ENCODE measurements around the gene MAP3K2. TPM values are rescaled to one million over a fixed set of nuclear protein-coding genes. Genes with fewer than 3 reads are reported as not detected.

MAP3K2 gene
- total RNA-seq, 1 experiment from 2014 or later: 36.0 TPM

DNA sequence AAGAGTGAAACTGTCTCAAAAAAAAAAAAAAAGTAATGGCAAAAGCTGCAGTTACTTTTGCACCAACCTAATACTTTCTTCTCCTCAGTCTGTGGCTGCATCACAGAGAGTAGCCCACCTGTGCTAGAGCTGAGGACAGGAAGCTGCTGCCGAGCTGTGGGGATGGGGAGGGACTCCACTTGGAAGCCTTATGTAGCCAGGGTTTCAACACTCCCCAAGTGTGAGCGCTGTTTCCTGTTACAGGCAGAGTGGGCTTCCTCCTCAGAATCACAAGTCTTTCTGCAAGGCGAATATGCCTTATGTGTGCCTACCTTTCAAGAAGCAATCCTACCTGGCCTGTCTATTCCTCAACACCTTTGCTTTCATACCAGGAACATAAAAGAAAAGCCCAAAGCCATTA is 131.4 kb downstream of the MAP3K2 start:
- Histone ChIP-seq H3K9me3 (ENCODE audit: low read length) (no peaks in the 10 kb centered on the region), H4K20me1 (ENCODE audit: insufficient read depth, low read depth, low read length) (no peaks in the 10 kb centered on the region), H3K4me2 (ENCODE audit: low read depth, low read length, poor library complexity, severe bottlenecking) (no peak overlapping the region), H3K4me1 (ENCODE audit: low read length) (no peaks in the 10 kb centered on the region), H3K79me2 (ENCODE audit: low read length) (no peaks in the 10 kb centered on the region), H3K27me3 (ENCODE audit: low read length) (no peaks in the 10 kb centered on the region), H3K27ac (ENCODE audit: low read length) (no peak overlapping the region), H3K36me3 (ENCODE audit: insufficient read depth, low read length) (peaks cover 21% of the 10 kb centered on the region), H2AFZ (ENCODE audit: low read length) (no peak overlapping the region), H3K9ac (ENCODE audit: low read length) (no peak overlapping the region), H3K9me2 (replicated peaks; ENCODE audit: insufficient read depth, low read length) (no peaks in the 10 kb centered on the region), H3K4me3 (ENCODE audit: low read length) (no peak overlapping the region)
- no peak for DNase-seq

DNA sequence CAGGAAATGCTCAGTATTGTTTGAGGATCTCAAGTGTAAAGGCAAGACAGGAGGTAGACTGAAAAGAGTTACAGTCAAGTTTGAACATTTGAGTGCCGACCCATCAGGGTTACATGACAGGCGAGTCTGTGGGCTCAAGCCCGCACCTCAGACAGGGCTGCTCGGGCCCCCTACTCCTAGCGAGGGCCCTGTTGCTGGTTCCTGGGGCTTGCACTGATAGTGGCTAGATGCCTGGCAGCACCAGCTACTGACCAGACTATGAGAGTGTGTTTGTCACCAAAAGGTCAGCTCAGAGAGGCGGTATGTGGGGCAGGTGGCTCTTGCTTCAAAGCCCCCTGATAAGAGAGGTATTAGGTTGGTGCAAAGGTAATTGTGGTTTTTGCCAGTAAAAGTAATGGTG is 132.1 kb downstream of the MAP3K2 start:
- H4K20me1 ChIP-seq (ENCODE audit: insufficient read depth, low read depth, low read length): no peaks in the 10 kb centered on the region
- no peaks in the 10 kb centered on the region for H3K9me2 ChIP-seq (replicated peaks; ENCODE audit: insufficient read depth, low read length)
- no peak for DNase-seq
- no peaks in the 10 kb centered on the region for H3K27me3 ChIP-seq (ENCODE audit: low read length)
- no peaks in the 10 kb centered on the region for H3K9me3 ChIP-seq (ENCODE audit: low read length)
- no peak overlapping the region for H3K9ac ChIP-seq (ENCODE audit: low read length)
- no peak overlapping the region for H3K4me2 ChIP-seq (ENCODE audit: low read depth, low read length, poor library complexity, severe bottlenecking)
- no peak overlapping the region for H2AFZ ChIP-seq (ENCODE audit: low read length)
- no peak overlapping the region for H3K4me3 ChIP-seq (ENCODE audit: low read length)
- no peaks in the 10 kb centered on the region for H3K79me2 ChIP-seq (ENCODE audit: low read length)
- peaks cover 15% of the 10 kb centered on the region for H3K36me3 ChIP-seq (ENCODE audit: insufficient read depth, low read length)
- H3K4me1 ChIP-seq (ENCODE audit: low read length): no peaks in the 10 kb centered on the region
- H3K27ac ChIP-seq (ENCODE audit: low read length): no peak overlapping the region

DNA sequence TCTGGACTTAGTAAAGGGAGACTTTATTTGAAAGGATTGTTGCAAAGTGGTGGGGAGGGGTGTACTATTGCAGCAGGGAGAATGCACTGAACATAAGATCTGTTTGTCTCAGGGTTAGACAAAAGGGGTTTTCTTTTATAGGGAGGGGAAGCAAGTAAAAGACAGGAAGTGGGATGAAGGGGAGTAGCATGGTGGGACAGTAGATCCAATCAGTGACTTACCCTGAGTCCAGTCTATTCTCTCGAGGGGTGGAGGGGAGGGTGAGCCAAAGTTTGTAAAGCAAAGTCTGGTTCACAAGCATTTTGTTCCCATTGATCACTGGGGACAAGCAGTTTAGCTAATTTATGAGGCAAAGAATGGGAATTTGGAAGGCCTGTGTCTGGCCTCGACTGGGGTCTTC is 132.6 kb downstream of the MAP3K2 start:
- Histone ChIP-seq H3K4me3 (ENCODE audit: low read length) (no peak overlapping the region), H3K36me3 (ENCODE audit: insufficient read depth, low read length) (peaks cover 9% of the 10 kb centered on the region), H3K79me2 (ENCODE audit: low read length) (no peaks in the 10 kb centered on the region), H3K27ac (ENCODE audit: low read length) (no peak overlapping the region), H3K4me2 (ENCODE audit: low read depth, low read length, poor library complexity, severe bottlenecking) (no peak overlapping the region), H3K27me3 (ENCODE audit: low read length) (no peaks in the 10 kb centered on the region), H3K9me3 (ENCODE audit: low read length) (no peaks in the 10 kb centered on the region), H2AFZ (ENCODE audit: low read length) (no peak overlapping the region), H4K20me1 (ENCODE audit: insufficient read depth, low read depth, low read length) (no peaks in the 10 kb centered on the region), H3K4me1 (ENCODE audit: low read length) (no peaks in the 10 kb centered on the region), H3K9me2 (replicated peaks; ENCODE audit: insufficient read depth, low read length) (no peaks in the 10 kb centered on the region), H3K9ac (ENCODE audit: low read length) (no peak overlapping the region)
- DNase-seq: no peak

DNA sequence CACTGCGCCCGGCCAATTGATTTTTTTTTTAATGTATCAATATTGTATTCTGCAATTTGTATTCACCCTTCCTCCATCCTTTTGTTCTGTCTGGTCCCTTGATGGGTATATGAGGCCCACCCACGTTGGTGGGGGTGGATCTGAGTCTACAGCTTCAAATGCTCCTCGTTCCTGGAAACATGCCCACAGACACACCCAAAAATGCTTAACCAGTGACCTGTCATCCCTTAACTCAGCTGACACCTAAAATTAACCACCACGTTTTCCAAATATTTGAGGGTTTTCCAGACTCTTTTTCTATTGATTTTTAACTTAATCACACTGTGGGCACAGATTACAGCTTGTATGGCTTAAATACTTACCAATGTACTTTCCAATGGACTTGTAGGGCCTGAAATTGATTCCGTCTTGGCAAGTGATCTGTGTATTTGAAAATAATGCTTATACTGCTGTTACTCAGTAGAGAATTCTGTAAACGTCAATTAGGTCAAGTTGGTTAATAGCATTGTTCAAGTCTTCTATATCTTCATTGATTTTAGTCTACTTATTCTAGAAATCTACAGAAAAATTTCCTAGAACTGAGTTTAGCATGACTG is 133.3 kb downstream of the MAP3K2 start:
- H3K4me1 ChIP-seq (ENCODE audit: low read length): no peaks in the 10 kb centered on the region
- peaks cover 3% of the 10 kb centered on the region for H3K36me3 ChIP-seq (ENCODE audit: insufficient read depth, low read length)
- H3K9me2 ChIP-seq (replicated peaks; ENCODE audit: insufficient read depth, low read length): no peaks in the 10 kb centered on the region
- H4K20me1 ChIP-seq (ENCODE audit: insufficient read depth, low read depth, low read length): no peaks in the 10 kb centered on the region
- H3K9me3 ChIP-seq (ENCODE audit: low read length): no peaks in the 10 kb centered on the region
- no peak overlapping the region for H3K27ac ChIP-seq (ENCODE audit: low read length)
- DNase-seq: no peak
- H3K27me3 ChIP-seq (ENCODE audit: low read length): no peaks in the 10 kb centered on the region
- no peaks in the 10 kb centered on the region for H3K79me2 ChIP-seq (ENCODE audit: low read length)
- no peak overlapping the region for H3K4me2 ChIP-seq (ENCODE audit: low read depth, low read length, poor library complexity, severe bottlenecking)
- no peak overlapping the region for H3K4me3 ChIP-seq (ENCODE audit: low read length)
- no peak overlapping the region for H3K9ac ChIP-seq (ENCODE audit: low read length)
- H2AFZ ChIP-seq (ENCODE audit: low read length): no peak overlapping the region

Small RNAs within 50 kb of the gene (small RNA-seq; reads per million reads assigned to genes)
- not detected for gene MIR4783
- gene RNU6-1147P: 0.12 reads per million

Other genes starting within 250 kb of the MAP3K2 start
- gene CYP27C1, start 167.7 kb downstream of the MAP3K2 start, total RNA-seq (2014; rRNA removed; shearing (Covaris generic); ENCODE audit: low replicate concordance): not detected in 2 replicates
- gene ERCC3, start 93.8 kb downstream of the MAP3K2 start, total RNA-seq (2014; rRNA removed; shearing (Covaris generic); ENCODE audit: low replicate concordance): 41.4 and 42.5 TPM in 2 replicates
- not detected in 2 replicates for gene PROC, start 30.5 kb upstream of the MAP3K2 start, total RNA-seq (2014; rRNA removed; shearing (Covaris generic); ENCODE audit: low replicate concordance)
- gene IWS1, start 138.5 kb upstream of the MAP3K2 start, total RNA-seq (2014; rRNA removed; shearing (Covaris generic); ENCODE audit: low replicate concordance): 22.7 and 38.3 TPM in 2 replicates
- 0.94 and 3.0 TPM in 2 replicates for gene MYO7B, start 147.7 kb upstream of the MAP3K2 start, total RNA-seq (2014; rRNA removed; shearing (Covaris generic); ENCODE audit: low replicate concordance)

Data from Karpas-422 (cell line).